PC-3 (cell line): Measurements from ENCODE around the gene HIVEP3. TPM values are rescaled to one million over a fixed set of nuclear protein-coding genes. Genes with fewer than 3 reads are reported as not detected.
A peak's percentile ranks its signal among the peaks of the same experiment; 100 is the strongest.

Experiments used
- ATAC-seq: fragments of 200-7000 bp; cut with Tn5 transposase; 2 replicates; pipeline ENCODE4 v1.9.1; 2020; ENCODE audit warnings: mild to moderate bottlenecking, moderate library complexity
- BruUV-seq: library from RNA; stranded (reverse); fragments of 400-500 nt; replicated peaks from 2 replicates; lab custom pipeline; 2021; lab: Mats Ljungman, UMichigan
- CTCF ChIA-PET: fragments of 300-600 bp; sonication (Branson Sonifier 250); formaldehyde crosslinking; loops from one replicate; lab custom pipeline; 2022; ENCODE audit warnings: antibody characterized with exemption; lab: Charles Lee
- POLR2A ChIA-PET: fragments of 300-600 bp; sonication (Branson Sonifier 250); formaldehyde crosslinking; loops from one replicate; lab custom pipeline; 2022; ENCODE audit warnings: antibody characterized with exemption; ENCODE audit not compliant: unreplicated experiment; lab: Charles Lee
- DNase-seq: peaks from one replicate; pipeline ENCODE4 v3.0.0-alpha.2; 2015
- H2AFZ ChIP-seq: fragments of 300-600 bp; sonication (generic); 2 replicates; pipeline ENCODE4 v1.6.0; 2016; ENCODE audit warnings: antibody characterized with exemption, low read length
- H3F3A ChIP-seq: fragments of 300-600 bp; sonication (generic); one replicate; pipeline ENCODE4 v1.6.0; 2017; ENCODE audit warnings: antibody characterized with exemption, low read length, control low read depth, mild to moderate bottlenecking; ENCODE audit not compliant: unreplicated experiment
- H3K27ac ChIP-seq: fragments of 300-600 bp; sonication (generic); 2 replicates; pipeline ENCODE4 v1.5.1; 2016; ENCODE audit warnings: mild to moderate bottlenecking, low read length
- H3K27me3 ChIP-seq: fragments of 300-600 bp; sonication (generic); 2 replicates; pipeline ENCODE4 v1.6.1; 2016; ENCODE audit warnings: low read length, mixed read lengths
- H3K36me3 ChIP-seq: fragments of 300-600 bp; sonication (generic); 2 replicates; pipeline ENCODE4 v1.6.1; 2016; ENCODE audit warnings: low read depth, mixed run types, low read length, mixed read lengths
- H3K4me1 ChIP-seq: fragments of 300-600 bp; sonication (generic); 2 replicates; pipeline ENCODE4 v1.5.1; 2016; ENCODE audit warnings: low read length; ENCODE audit not compliant: insufficient read depth
- H3K4me2 ChIP-seq: fragments of 300-600 bp; sonication (generic); 2 replicates; pipeline ENCODE4 v1.6.0; 2016; ENCODE audit warnings: low read length
- H3K4me3 ChIP-seq: fragments of 300-600 bp; sonication (generic); 2 replicates; pipeline ENCODE4 v1.5.1; 2016; ENCODE audit warnings: mild to moderate bottlenecking, low read length, mixed read lengths
- H3K79me2 ChIP-seq: fragments of 300-600 bp; sonication (generic); 2 replicates; pipeline ENCODE4 v1.6.1; 2017; ENCODE audit warnings: low read length, mixed read lengths
- H3K9ac ChIP-seq: fragments of 300-600 bp; sonication (generic); 2 replicates; pipeline ENCODE4 v1.6.0; 2016; ENCODE audit warnings: mild to moderate bottlenecking, low read length
- H3K9me2 ChIP-seq: fragments of 300-600 bp; sonication (generic); replicated peaks from 2 replicates; pipeline ENCODE4 v1.6.1; 2016; ENCODE audit warnings: mixed run types, low read length, mixed read lengths
- H3K9me3 ChIP-seq: fragments of 300-600 bp; sonication (generic); 2 replicates; pipeline ENCODE4 v1.6.1; 2016; ENCODE audit warnings: low read length, mixed read lengths
- H4K20me1 ChIP-seq: fragments of 300-600 bp; sonication (generic); 2 replicates; pipeline ENCODE4 v1.6.1; 2016; ENCODE audit warnings: low read length, mixed read lengths
- EZH2 ChIP-seq: fragments of 300-600 bp; sonication (generic); IDR thresholded peaks from one replicate; pipeline ENCODE4 v1.6.1; 2017; ENCODE audit warnings: antibody characterized with exemption, mild to moderate bottlenecking, low read length; ENCODE audit not compliant: unreplicated experiment
- EZH2phosphoT487 ChIP-seq: fragments of 300-600 bp; sonication (generic); IDR thresholded peaks from 2 replicates; pipeline ENCODE4 v1.6.1; 2018; ENCODE audit warnings: mild to moderate bottlenecking, antibody characterized with exemption, low read length, borderline replicate concordance
- intact Hi-C: fragments of 100-400 bp; cut with micrococcal nuclease; formaldehyde crosslinking; loops from 2 replicates; pipeline ENCODE4 v1.9.0; 2023
- total RNA-seq: library from RNA; depleted of rRNA; stranded (reverse); fragments of >200 nt; gene quantifications from 2 replicates; pipeline ENCODE4 v1.2.3, GENCODE V29; 2014
- TF ChIP-seq, protein P1 (sequence below): fragments of 300-600 bp; sonication (generic); conservative IDR thresholded peaks from 2 replicates; pipeline ENCODE4 v1.5.1; 2017; ENCODE audit warnings: antibody characterized with exemption, low read depth, mild to moderate bottlenecking, low read length

HIVEP3 gene
- total RNA-seq, 1 experiment from 2014 or later = 9.8 TPM

DNA sequence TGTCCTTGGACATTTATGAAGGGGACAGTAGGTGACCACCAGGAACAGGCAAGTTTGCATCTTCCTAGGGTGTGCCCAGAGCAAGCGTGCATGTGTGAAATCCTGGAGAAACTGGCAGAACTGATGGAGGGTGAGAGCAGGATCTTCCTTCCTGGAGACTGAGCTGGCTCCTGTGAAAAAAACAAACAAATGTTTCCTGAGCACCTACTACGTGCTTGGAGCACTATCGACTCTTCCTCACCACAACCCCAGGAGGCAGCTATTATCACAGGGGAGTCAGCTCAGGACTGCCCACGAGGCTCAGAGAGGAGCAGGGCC is 432.7 kb downstream of the HIVEP3 start:
- Histone ChIP-seq H3K9me3 (no peaks in the 10 kb centered on the region), H3K4me2 (no peak overlapping the region), H3K4me3 (no peak overlapping the region), H3K9ac (no peak overlapping the region), H3K79me2 (no peaks in the 10 kb centered on the region), H4K20me1 (no peaks in the 10 kb centered on the region), H2AFZ (no peak overlapping the region), H3K4me1 (peaks cover 37% of the 10 kb centered on the region), H3K27me3 (no peaks in the 10 kb centered on the region), H3K36me3 (no peaks in the 10 kb centered on the region), H3F3A (no peaks in the 10 kb centered on the region), H3K9me2 (no peaks in the 10 kb centered on the region), H3K27ac (no peak overlapping the region)
- BruUV-seq = no TSS peak
- ATAC-seq = no peak
- intact Hi-C loops = loop anchor here (10.0 kb wide), 1 partner anchor 51 kb away; no protein-coding TSS in a partner anchor
- ChIA-PET CTCF (no interaction called here), POLR2A (no interaction called here)
- TF ChIP-seq, protein P1, sequence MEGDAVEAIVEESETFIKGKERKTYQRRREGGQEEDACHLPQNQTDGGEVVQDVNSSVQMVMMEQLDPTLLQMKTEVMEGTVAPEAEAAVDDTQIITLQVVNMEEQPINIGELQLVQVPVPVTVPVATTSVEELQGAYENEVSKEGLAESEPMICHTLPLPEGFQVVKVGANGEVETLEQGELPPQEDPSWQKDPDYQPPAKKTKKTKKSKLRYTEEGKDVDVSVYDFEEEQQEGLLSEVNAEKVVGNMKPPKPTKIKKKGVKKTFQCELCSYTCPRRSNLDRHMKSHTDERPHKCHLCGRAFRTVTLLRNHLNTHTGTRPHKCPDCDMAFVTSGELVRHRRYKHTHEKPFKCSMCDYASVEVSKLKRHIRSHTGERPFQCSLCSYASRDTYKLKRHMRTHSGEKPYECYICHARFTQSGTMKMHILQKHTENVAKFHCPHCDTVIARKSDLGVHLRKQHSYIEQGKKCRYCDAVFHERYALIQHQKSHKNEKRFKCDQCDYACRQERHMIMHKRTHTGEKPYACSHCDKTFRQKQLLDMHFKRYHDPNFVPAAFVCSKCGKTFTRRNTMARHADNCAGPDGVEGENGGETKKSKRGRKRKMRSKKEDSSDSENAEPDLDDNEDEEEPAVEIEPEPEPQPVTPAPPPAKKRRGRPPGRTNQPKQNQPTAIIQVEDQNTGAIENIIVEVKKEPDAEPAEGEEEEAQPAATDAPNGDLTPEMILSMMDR = no peak
- TF ChIP-seq EZH2 (no peak), EZH2phosphoT487 (no peak)
- no peak for DNase-seq

DNA sequence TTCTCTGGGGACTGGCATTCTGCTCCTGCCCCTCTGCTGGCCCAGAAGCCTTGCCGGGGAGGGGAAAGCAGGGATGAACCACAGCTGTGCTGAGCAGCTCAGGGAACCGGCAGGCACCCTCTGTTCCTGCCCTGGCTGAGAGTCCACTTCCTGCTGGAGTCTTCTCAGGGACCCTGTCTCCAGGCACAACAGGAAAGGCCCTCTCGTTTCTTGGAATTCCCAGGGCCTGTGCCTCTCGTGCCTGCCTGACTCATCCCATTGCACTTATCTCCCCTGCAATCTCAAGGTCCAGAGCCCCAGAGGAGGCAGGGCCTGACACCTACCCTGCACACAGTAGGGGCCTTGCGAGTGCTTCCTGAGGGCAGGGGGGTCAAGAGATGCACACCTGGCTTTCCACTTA is 433.1 kb downstream of the HIVEP3 start:
- TF ChIP-seq, protein P1 = no peak
- no peak for TF ChIP-seq EZH2phosphoT487
- no peak for TF ChIP-seq EZH2
- no peak overlapping the region for H2AFZ ChIP-seq
- peaks cover 37% of the 10 kb centered on the region for H3K4me1 ChIP-seq
- POLR2A ChIA-PET = no interaction called here
- H3K4me3 ChIP-seq = no peak overlapping the region
- DNase-seq (peak; percentile 45), ATAC-seq (no peak; the same call in 1 of the 2 replicates)
- no peaks in the 10 kb centered on the region for H4K20me1 ChIP-seq
- H3K4me2 ChIP-seq = no peak overlapping the region
- H3K27ac ChIP-seq = no peak overlapping the region
- no peaks in the 10 kb centered on the region for H3K79me2 ChIP-seq
- no TSS peak for BruUV-seq
- H3K9ac ChIP-seq = no peak overlapping the region
- no peaks in the 10 kb centered on the region for H3K36me3 ChIP-seq
- no peaks in the 10 kb centered on the region for H3F3A ChIP-seq
- no peaks in the 10 kb centered on the region for H3K9me2 ChIP-seq
- no peaks in the 10 kb centered on the region for H3K27me3 ChIP-seq
- intact Hi-C loops = loop anchor here (10.0 kb wide), 1 partner anchor 51 kb away; no protein-coding TSS in a partner anchor
- no peaks in the 10 kb centered on the region for H3K9me3 ChIP-seq
- CTCF ChIA-PET = no interaction called here
